Natural killer cell (primary cell): ENCODE measurements around the gene KLHL13. TPM values are rescaled to one million over a fixed set of nuclear protein-coding genes. Genes with fewer than 3 reads are reported as not detected.

Experiments
- ATAC-seq, 3 donors: fragments of 150-1000 bp in 2 of 3; fragments of 200-7000 bp in 1 of 3; cut with Tn5 transposase; 1 replicate in 1 of 3; 2 replicates in 2 of 3; pipeline ENCODE4 v1.10.0; 2021; ENCODE audit warnings: mild to moderate bottlenecking in 2 of 3, moderate library complexity in 2 of 3
- DNase-seq, 2 donors: peaks; one replicate each; pipeline versions ENCODE4 v3.0.0 to v3.0.0-alpha.2; 2013 to 2021; ENCODE audit warnings: mixed read lengths in 1 of 2
- H3K27ac ChIP-seq: one replicate; pipeline ENCODE4 v1.5.1; 2013; ENCODE audit warnings: mild to moderate bottlenecking, low read length
- H3K27me3 ChIP-seq: one replicate; pipeline ENCODE4 v1.6.1; 2013; ENCODE audit warnings: low read length; ENCODE audit not compliant: control insufficient read depth, insufficient read depth
- H3K36me3 ChIP-seq: one replicate; pipeline ENCODE4 v1.6.1; 2013; ENCODE audit warnings: low read length; ENCODE audit not compliant: control insufficient read depth, insufficient read depth
- H3K4me1 ChIP-seq: one replicate; pipeline ENCODE4 v1.6.1; 2013; ENCODE audit warnings: low read length; ENCODE audit not compliant: control insufficient read depth, insufficient read depth
- H3K4me3 ChIP-seq: one replicate; pipeline ENCODE4 v1.5.1; 2013; ENCODE audit warnings: low read length
- H3K9me3 ChIP-seq: one replicate; pipeline ENCODE4 v1.6.1; 2013; ENCODE audit warnings: low read length; ENCODE audit not compliant: control insufficient read depth, insufficient read depth
- H3K27ac Mint-ChIP-seq, 2 donors: one replicate each; pipeline ENCODE4 v1.8.0; 2022; ENCODE audit warnings: mild to moderate bottlenecking in 2 of 2, mixed read lengths in 2 of 2, moderate library complexity in 1 of 2
- H3K27me3 Mint-ChIP-seq, 2 donors: one replicate each; pipeline ENCODE4 v1.8.0; 2022; ENCODE audit warnings: low read depth in 2 of 2, mixed read lengths in 2 of 2
- H3K36me3 Mint-ChIP-seq: one replicate; pipeline ENCODE4 v1.8.0; 2022; ENCODE audit warnings: mixed read lengths
- H3K4me1 Mint-ChIP-seq, 2 donors: one replicate each; pipeline ENCODE4 v1.8.0; 2022; ENCODE audit warnings: mixed read lengths in 2 of 2
- H3K4me3 Mint-ChIP-seq: one replicate; pipeline ENCODE4 v1.8.0; 2022; ENCODE audit warnings: mild to moderate bottlenecking, moderate library complexity, mixed read lengths
- H3K9me3 Mint-ChIP-seq, 2 donors: one replicate each; pipeline ENCODE4 v1.8.0; 2022; ENCODE audit warnings: mixed read lengths in 2 of 2
- CTCF ChIP-seq: fragments of 200-600 bp; IDR thresholded peaks from one replicate; pipeline ENCODE4 v1.8.0; 2022; ENCODE audit warnings: antibody characterized with exemption
- WGBS: methylation state at CpG from one replicate; pipeline ENCODE4 v1.1.7; 2013; ENCODE audit warnings: missing lambda C conversion rate; ENCODE audit not compliant: insufficient coverage; 5-methylcytosine and 5-hydroxymethylcytosine counted together
- intact Hi-C: fragments of 100-400 bp; cut with micrococcal nuclease; formaldehyde crosslinking; loops from one replicate; pipeline ENCODE4 v1.14.2; 2022
- total RNA-seq, 4 donors: library from RNA; stranded (reverse); fragments of 120-200 nt in 1 of 4; gene quantifications; one replicate each; pipeline versions ENCODE4 v1.2.3 to v1.2.4, GENCODE V29; 2013 to 2022

KLHL13 gene
- total RNA-seq, 3 donors from 2014 or later (not counting 1 experiment from before 2014, with no cell fraction given), result 0.11 to 0.73 (median 0.16) TPM

GRCh38 chrX:117892469-117892868 is 224.1 kb downstream of the KLHL13 start:
- Histone ChIP-seq H3K27ac (no peak overlapping the region), H3K9me3 (no peaks in the 10 kb centered on the region), H3K27me3 (no peaks in the 10 kb centered on the region), H3K4me3 (no peak overlapping the region), H3K4me1 (no peaks in the 10 kb centered on the region), H3K36me3 (no peaks in the 10 kb centered on the region)
- ATAC-seq (no peak), DNase-seq (no peak)
- intact Hi-C loops, result no loop called here
- Mint-ChIP-seq H3K27ac (no peak overlapping the region), H3K27me3 (peaks cover 0 to 7% of the 10 kb centered on the region in 2 donors), H3K9me3 (peaks cover 0 to 2% of the 10 kb centered on the region in 2 donors), H3K4me3 (no peak overlapping the region), H3K36me3 (no peaks in the 10 kb centered on the region), H3K4me1 (no peaks in the 10 kb centered on the region)
- WGBS, result 78% methylated on average over 1 of the region's 1 CpG
- no peak for TF ChIP-seq CTCF

DNA sequence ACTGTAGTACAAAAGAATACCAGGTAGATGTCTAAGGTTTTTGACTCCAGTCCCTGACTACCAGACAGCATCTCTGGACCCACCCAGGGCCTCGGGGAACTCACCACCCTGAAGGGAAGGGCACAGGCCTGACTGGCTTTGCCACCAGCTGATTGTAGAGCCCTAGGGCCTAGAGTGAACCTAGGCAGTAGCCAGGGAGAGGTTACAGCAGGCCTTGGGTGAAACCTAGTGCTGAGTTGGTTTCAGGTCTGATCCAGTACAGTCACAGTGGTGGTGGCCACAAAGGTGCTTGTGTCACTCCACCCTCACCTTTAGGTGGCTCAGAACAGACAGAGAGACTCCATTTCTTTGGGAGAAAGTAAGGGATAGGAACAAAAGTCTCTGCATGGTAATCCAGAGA is 244.8 kb downstream of the KLHL13 start:
- H3K9me3 ChIP-seq, result no peaks in the 10 kb centered on the region
- peaks cover 3 to 4% of the 10 kb centered on the region in 2 donors for H3K9me3 Mint-ChIP-seq
- ATAC-seq (no peak), DNase-seq (no peak)
- H3K4me1 Mint-ChIP-seq, result no peaks in the 10 kb centered on the region
- H3K4me1 ChIP-seq, result no peaks in the 10 kb centered on the region
- no CpG with 5 or more reads among the region's 1 CpG for WGBS
- H3K27ac Mint-ChIP-seq, result no peak overlapping the region
- intact Hi-C loops, result no loop called here
- H3K4me3 Mint-ChIP-seq, result no peak overlapping the region
- no peak overlapping the region for H3K4me3 ChIP-seq
- no peaks in the 10 kb centered on the region for H3K27me3 Mint-ChIP-seq
- H3K36me3 ChIP-seq, result no peaks in the 10 kb centered on the region
- no peaks in the 10 kb centered on the region for H3K27me3 ChIP-seq
- TF ChIP-seq CTCF, result no peak
- H3K27ac ChIP-seq, result no peak overlapping the region
- no peaks in the 10 kb centered on the region for H3K36me3 Mint-ChIP-seq

DNA sequence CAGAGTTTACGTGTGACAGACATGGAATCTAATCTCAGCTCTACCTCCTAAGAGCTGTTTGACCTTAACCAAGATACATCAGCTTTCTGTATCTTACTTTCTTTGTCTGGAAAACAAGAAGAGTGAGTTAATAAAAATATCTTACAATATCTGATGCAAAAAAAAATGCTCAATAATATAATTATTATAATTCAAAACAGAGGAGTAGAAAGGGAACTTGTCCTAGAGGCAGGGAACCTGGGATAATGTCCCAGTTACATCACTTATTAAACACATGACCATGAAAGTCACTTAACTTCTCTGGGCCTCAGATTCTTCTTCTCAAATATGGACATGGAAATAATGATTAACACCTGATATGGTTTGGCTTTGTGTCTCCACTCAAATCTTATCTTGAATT is 256.1 kb downstream of the KLHL13 start:
- intact Hi-C loops, result no loop called here
- Histone ChIP-seq H3K9me3 (no peaks in the 10 kb centered on the region), H3K4me1 (no peaks in the 10 kb centered on the region), H3K4me3 (no peak overlapping the region), H3K36me3 (no peaks in the 10 kb centered on the region), H3K27me3 (no peaks in the 10 kb centered on the region), H3K27ac (no peak overlapping the region)
- Mint-ChIP-seq H3K36me3 (no peaks in the 10 kb centered on the region), H3K27ac (no peak overlapping the region), H3K4me1 (no peaks in the 10 kb centered on the region), H3K9me3 (no peaks in the 10 kb centered on the region), H3K27me3 (no peaks in the 10 kb centered on the region), H3K4me3 (no peak overlapping the region)
- no peak for TF ChIP-seq CTCF
- DNase-seq (no peak), ATAC-seq (no peak)
- no CpG with 5 or more reads among the region's 1 CpG for WGBS

DNA sequence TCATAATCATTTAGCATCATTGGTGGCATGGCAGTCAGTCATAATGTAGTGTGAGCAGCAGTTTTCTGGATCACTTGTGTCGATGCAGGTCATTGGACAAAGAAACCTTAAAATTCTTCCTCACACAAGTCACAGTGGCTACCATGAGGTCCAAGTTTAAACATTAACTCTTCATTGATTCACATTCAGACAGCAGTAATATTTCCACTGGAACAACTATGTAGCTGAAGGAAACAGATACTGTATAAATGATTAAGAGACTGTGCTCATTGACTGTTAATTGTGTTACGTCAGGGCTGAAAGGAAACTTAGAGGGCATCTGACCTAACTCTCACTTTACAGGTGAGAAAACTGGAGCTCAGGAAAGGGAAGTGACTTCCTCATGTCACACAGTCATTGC is 261.8 kb downstream of the KLHL13 start:
- Histone ChIP-seq H3K4me3 (no peak overlapping the region), H3K36me3 (no peaks in the 10 kb centered on the region), H3K27me3 (no peaks in the 10 kb centered on the region), H3K27ac (no peak overlapping the region), H3K9me3 (no peaks in the 10 kb centered on the region), H3K4me1 (no peaks in the 10 kb centered on the region)
- intact Hi-C loops, result no loop called here
- DNase-seq (no peak), ATAC-seq (no peak)
- TF ChIP-seq CTCF, result no peak
- 50% methylated on average over 1 of the region's 2 CpGs for WGBS
- Mint-ChIP-seq H3K4me3 (no peak overlapping the region), H3K4me1 (no peaks in the 10 kb centered on the region), H3K27me3 (no peaks in the 10 kb centered on the region), H3K9me3 (no peaks in the 10 kb centered on the region), H3K27ac (no peak overlapping the region), H3K36me3 (no peaks in the 10 kb centered on the region)
